GM19099 (cell line): ENCODE results near the gene SLC25A48.

ENCODE experiments used
- POLR2A ChIP-seq: IDR thresholded peaks from 3 replicates; pipeline ENCODE4 v1.6.1; 2011; ENCODE audit warnings: low read depth; ENCODE audit not compliant: insufficient read length; ENCODE audit errors: extremely low read depth

The SLC25A48 gene

DNA sequence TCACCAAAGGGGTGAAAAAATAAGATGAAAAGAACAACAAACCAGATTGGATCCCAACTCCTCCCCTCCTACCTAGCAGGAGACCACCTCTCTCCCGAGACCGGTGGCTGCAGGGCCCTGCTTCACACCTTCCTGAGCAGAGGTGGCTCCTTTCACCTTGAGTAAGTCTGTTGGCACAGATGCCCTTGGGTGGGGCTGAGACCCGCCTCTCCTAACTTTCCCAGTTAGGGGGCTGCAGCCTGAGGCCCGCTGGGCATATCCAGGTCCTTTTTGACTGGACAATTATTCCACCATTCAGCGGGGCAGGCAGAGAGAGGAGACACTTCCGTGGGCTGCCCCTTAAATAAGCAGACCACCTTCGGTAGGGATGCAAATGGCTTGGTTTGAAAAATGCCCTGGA is 1.3 kb downstream of the SLC25A48 start:
- TF ChIP-seq POLR2A, result no peak

DNA sequence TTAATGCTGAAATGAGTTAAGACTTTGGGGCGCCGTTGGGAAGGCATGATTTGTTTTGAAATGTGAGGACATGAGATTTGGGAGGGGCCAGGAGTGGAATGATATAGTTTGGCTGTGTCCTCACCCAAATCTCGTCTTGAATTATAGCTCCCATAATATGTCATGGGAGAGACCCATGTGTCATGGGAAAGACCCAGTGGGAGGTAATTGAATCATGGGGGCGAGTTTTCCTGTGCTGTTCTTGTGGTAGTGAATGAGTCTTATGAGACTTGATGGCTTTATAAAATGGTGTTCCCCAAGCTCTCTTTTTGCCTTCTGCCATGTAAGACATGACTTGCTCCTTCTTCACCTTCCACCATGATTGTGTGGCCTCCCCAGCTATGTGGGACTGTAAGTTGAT is 5.1 kb downstream of the SLC25A48 start:
- TF ChIP-seq POLR2A, result no peak

DNA sequence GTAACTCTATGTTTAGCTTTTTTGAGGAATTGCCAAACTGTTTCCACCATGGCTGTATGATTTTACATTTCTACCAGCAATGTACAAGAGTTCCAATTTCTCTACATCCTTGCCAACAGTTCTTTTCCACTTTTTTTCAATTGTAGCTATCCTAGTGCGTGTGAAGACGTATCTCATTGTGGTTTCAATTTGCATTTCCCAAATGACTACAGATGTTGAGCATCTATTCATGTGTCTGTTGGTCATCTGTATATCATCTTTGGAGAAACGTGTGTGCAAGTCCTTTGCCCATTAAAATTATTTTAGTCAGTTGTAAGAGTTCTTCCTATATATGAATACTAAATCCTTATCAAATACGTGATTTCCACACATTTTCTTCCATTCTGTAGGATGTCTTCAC is 6.5 kb downstream of the SLC25A48 start:
- no peak for TF ChIP-seq POLR2A

DNA sequence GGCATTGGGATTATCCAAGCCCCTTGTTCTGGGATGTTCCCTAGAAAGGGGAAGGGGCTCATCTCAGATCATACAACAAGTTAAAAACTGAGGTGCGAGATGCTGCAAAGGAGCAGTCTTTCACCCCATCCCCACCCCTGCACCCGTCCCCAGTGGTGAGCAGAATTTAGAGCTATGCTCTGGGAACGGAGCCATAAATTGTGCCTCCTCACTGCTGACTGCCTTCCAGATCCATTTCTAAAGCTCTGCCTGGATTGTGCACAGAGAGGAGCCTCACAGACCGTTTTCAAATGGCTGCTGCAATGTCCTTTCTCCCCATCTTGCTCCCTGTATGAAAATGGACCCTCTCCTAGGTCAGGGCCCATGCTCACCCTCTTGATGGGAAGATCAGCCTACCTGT is 8.3 kb downstream of the SLC25A48 start:
- TF ChIP-seq POLR2A, result no peak

DNA sequence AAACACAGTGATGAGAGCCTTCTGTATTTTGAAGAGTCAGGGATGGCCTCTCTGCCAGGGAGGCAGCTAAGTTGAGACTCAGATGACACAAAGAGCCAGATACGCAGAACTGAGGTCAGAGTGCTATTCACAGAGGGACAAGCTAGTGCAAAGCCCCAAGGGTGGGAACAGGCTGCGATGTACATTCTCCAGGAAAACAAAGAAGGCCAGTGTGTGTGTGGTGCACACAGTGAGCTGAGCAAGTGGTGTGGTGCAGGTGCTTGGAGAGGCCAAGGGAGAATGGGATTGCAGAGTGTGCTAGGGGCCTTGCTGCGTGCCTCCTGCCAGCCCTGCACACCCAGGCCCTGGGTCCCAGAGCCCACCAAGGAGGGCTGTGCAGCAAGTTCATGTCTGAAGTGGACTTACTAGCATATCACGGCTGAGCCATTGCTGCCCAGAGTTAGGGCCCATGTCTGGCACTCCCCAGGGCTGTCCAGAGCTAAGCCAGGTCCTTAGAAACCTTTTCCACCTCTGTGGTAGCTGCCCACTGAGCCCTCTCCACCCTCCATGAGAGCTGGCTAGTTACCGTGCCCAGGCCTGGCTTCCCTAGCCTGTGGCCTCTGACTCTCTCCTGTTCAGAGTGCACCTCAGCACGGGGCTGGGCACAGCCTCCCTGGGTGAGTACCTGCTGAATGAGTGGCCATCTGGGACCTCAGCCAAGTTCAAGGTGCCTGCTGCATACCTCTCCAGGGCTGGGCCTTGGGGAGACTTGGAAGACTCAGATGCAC is 9.3 kb downstream of the SLC25A48 start:
- no peak for TF ChIP-seq POLR2A

DNA sequence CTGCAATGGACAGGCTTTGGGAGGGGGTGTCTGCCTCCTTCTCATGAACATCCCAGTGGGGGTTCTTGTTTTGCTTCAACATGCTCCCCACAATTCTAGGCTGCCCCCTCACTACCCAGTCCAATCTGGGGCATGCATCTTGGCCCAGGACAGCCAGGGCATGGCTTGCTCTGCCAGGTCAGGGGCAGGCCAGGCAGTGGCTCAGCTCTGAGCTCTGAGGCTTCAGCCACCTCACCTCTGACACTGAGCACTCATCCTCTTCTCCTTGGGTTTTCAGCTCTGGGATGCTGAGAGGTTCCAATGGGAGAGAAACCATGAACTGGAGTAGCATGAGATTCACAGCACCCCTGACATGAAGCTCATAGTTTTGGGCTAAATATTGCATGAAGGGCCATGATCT is 11.8 kb downstream of the SLC25A48 start:
- TF ChIP-seq POLR2A, result no peak

DNA sequence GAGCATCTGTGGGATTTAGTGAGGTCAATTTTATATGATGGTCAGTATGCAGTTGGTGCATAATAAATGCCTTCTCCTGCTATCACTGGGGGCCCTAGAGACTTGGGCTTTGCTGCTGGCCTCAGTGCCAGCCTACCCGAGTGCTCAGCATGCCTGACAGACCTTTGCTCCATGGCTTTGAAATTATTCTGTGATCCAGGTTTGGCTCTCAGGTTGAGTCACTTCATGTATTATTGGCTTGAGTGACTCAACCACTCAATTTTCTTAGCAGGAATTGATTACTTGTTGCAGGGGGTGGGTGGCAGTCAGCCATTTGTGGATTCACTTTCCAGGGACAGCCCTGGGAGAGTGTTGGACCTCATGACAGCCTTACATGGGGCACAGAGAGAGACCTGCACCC is 13.5 kb downstream of the SLC25A48 start:
- TF ChIP-seq POLR2A, result no peak

DNA sequence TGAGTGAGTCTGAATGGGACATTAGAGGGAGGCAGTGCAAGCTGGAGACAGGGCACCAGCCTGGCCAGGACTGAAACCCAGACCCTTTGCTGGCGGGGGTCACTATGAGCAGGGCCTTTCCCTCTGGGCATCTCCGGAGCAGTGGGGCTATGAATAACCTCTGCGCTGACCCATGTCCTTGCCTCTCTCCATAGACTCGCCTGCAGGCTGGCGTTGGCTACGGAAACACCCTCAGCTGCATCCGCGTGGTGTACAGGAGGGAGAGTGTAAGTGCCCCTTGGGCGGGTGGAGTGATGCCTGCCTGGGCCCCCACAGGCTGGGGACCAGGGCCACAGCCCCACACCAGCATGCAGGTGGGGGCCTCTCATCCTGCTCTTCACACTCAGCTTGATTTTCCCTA is 15.8 kb downstream of the SLC25A48 start:
- TF ChIP-seq POLR2A, result no peak

DNA sequence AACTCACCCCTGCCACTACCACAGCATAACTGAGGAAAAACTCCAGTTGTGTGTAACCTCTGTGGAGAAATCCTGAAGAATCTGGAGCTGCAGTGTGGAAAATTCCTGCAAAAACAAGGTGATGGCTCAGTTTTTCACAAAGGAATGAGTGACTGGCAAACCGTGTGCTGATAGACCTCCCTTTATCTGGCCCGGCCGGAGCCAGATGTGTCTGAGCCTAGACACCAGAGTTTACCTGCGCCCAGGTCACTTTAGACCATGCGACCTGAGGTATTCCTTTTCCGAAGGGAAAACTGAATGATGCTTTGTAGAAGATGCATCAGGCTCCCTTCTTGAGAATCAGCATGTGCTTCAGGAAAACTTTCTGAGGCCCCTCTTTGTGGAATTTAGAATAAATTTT is 16.2 kb downstream of the SLC25A48 start:
- no peak for TF ChIP-seq POLR2A

DNA sequence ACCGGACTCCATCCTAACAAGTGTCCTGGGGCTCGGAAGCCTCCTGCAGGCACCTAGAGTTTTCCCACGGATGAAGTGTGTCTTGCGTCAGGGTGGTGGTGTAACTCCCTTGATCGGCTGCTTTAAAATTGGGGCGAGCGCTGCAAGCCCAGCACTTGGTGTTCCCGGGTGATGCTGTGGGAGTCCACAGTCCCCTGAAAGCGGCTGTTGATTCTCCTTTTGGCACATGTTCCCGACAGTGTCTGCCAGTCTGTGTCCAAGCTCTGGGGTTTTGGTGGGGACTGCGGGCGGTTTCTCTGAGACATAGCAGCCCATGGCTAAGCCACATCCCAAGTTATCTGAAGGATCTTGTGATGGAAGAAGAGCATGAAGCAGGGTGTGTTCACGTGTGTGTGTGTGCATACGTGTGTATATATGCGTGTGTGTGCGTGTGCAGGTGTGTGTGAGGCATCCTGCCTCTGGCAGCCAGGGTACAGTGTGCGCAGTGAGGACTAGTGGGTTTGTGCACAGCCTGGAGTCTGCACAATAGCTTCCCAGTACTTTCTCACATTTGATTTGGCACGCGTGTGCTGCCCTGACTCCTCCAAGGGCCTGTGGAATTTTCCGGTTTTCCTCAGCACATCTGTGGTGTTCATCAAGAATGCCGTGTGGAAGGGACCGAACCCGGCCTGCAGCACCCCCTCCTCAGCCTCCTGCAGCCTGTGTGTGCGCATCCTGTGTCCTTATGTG is 16.9 kb downstream of the SLC25A48 start:
- no peak for TF ChIP-seq POLR2A

DNA sequence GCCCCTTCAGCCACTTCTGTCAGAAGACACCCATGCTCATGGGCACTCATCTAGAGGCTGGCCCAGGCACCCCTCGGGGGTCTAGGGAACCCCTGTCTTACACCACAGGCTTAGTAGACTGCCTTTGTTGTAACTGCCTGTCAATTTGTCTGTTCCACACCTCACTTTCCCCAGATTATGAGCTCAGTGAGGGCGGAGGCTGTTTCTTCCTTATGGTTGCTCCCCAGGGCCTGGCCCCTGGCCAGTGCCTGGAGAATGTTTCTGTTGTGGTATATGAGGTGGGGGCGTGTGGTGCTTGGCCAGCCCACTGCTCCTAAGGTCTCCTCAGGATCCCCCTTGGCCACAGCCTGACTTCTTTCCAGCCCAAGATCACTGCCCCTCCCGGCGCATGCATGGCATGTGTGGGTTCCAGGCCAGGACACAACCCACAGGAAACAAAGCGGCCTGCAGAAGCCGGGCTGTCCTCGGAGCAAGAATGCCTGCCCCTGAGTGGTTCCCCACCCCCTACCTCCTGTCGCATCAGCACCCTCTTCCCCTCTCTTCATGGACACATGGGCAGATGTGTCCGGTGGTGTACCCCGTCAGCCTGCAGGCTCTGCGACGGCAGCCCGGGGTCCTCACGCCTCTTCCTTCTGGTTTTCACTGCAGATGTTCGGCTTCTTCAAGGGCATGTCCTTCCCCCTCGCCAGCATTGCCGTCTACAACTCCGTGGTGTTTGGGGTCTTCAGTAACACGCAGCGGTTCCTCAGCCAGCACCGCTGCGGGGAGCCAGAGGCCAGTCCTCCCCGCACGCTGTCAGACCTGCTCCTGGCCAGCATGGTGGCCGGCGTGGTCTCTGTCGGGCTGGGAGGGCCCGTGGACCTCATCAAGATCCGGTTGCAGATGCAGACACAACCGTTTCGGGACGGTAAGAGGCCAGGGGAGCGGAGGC is 17.7 kb downstream of the SLC25A48 start:
- TF ChIP-seq POLR2A, result no peak

DNA sequence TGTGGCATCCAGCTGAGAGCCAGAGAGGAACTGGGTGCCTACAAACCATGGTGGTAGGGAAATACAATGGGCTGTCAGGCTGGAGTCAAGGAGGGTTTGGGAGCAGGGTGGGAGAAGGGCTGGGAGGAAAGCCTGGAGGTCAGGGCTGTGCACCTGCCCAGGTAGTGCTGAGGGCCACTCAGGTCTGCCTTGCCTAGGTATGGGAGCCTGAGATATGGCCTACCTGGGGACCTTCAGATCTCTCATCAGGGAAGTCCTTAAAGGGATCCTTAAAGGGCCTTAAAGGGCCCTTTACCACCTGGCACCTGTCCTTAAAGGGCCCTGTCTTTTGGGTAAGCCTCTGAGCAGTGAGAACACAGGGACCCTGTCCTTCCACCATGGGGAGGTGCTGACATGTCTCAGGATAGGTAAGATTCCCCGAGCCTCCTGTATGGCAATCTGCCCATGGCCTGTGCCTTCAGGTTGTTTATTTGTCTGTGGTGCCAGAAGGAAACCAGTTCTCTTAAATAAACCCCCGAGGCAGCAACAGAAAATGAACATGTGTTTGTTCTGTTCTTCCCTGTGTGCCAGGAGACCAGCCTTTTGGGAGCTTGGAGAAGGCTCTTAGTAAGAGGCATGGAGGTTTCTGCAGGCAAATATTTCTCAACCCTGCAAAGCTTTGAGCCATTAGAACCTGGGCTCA is 23.3 kb downstream of the SLC25A48 start:
- TF ChIP-seq POLR2A, result no peak

DNA sequence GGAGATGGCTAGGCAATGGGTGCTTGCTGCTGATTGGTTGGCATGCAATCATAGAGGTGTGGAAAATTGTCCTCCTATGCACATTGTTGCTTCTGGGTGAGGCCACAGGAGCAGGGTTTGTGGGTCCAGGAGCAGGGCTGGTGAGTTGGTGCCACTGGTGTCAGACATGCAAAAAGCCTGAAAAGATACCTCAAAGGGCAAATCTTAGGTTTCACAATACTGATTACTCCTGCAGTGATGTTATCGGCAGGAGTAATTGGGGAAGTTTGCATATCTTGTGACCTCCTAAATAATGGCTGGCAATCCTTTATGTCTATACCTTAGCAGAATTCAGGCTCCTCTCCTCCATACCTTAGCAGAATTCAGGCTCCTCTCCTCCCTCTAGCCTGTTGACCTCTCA is 25.2 kb downstream of the SLC25A48 start:
- no peak for TF ChIP-seq POLR2A

DNA sequence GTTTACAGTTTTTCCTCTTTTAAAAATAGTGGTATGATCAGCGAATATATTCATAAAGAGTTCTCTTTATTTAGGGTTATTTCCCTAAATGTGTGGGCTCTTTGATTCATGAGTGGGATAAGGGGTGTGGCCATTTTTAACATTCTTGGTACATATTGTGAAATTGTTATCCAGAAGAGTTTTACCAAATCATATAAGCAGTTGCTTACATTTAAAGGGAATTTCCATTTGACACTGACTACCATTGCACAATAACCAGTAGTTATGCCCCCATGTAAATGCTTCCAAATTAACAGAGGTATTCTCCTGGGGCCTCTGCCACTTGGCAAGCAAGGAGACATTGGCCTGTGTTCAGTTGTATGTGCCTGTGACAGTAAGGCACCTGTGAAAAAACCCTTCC is 27.2 kb downstream of the SLC25A48 start:
- TF ChIP-seq POLR2A, result no peak

DNA sequence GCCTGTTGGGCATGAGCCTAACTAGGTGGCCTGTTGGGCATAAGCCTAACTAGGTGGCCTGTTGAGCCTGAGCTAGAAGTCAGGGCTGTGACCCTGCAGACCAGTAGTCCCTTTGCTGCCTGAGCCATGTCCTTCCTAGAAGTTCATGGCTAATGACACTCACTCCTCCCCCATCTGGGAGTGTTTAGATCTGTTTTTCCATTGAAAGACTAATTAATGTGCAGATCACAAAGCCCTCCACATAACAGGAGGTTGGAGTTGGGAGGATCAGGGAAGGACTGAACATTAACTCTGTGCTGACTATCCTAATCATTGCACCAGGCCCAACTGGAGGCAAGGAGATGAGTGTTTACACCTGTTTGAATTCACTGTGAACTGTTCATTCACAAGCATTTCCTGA is 27.6 kb downstream of the SLC25A48 start:
- no peak for TF ChIP-seq POLR2A
